ENCODE measurements around the gene LHPP.

LHPP gene

GRCh38 chr10:124446830-124447750 is 14.5 kb upstream of the LHPP start:
- ChIA-PET POLR2A (ENCODE audit: low non-redundant PET) (no interaction called here), CTCF (no interaction called here)
- H3K27ac ChIP-seq, result no peak overlapping the region
- no peak for DNase-seq (ENCODE audit: low spot score)
- TF ChIP-seq CTCF (conservative IDR thresholded peaks at IDR 0.05; ENCODE audit: low read depth), result no peak

- ChIA-PET CTCF (no interaction called here), POLR2A (ENCODE audit: low non-redundant PET) (no interaction called here)
- no peak overlapping the region for H3K27ac ChIP-seq
- DNase-seq (ENCODE audit: low spot score), result no peak
- TF ChIP-seq CTCF (conservative IDR thresholded peaks at IDR 0.05; ENCODE audit: low read depth), result no peak
These were observed 13.7 kb upstream of the LHPP start for GRCh38 chr10:124447751-124448466.

GRCh38 chr10:124448696-124449169 is 12.9 kb upstream of the LHPP start:
- no peak overlapping the region for H3K27ac ChIP-seq
- POLR2A ChIA-PET (ENCODE audit: low non-redundant PET), result interaction anchor here (0.6 kb wide), 1 partner anchor 447 kb away, joined by 6 read pairs; no protein-coding TSS in a partner anchor
- no peak for DNase-seq (ENCODE audit: low spot score)
- CTCF ChIA-PET, result interaction anchor here (0.7 kb wide), 1 partner anchor 11 kb away, joined by 4 read pairs; no protein-coding TSS in a partner anchor
- no peak for TF ChIP-seq CTCF (conservative IDR thresholded peaks at IDR 0.05; ENCODE audit: low read depth)

- ChIA-PET CTCF (interaction anchor here (0.7 to 1.7 kb wide), 3 partner anchors 10 to 54 kb away, joined by 3 to 4 read pairs (median 4); no protein-coding TSS in a partner anchor), POLR2A (ENCODE audit: low non-redundant PET) (interaction anchor here (0.6 kb wide), 1 partner anchor 447 kb away, joined by 6 read pairs; no protein-coding TSS in a partner anchor)
- no peak for TF ChIP-seq CTCF (conservative IDR thresholded peaks at IDR 0.05; ENCODE audit: low read depth)
- DNase-seq (ENCODE audit: low spot score), result peak; percentile 62
- H3K27ac ChIP-seq, result no peak overlapping the region
These were observed 12.2 kb upstream of the LHPP start for GRCh38 chr10:124449170-124450011.

GRCh38 chr10:124450012-124450782 is 11.4 kb upstream of the LHPP start, which contains the start of gene NKX1-2:
Gene NKX1-2 (minus strand): TSS chr10:124450035. CDS start chr10:124449943, 92 bp downstream.
- ChIA-PET CTCF (interaction anchor here (1.7 kb wide), 1 partner anchor 46 kb away, joined by 4 read pairs; no protein-coding TSS in a partner anchor), POLR2A (ENCODE audit: low non-redundant PET) (no interaction called here)
- no peak for TF ChIP-seq CTCF (conservative IDR thresholded peaks at IDR 0.05; ENCODE audit: low read depth)
- no peak for DNase-seq (ENCODE audit: low spot score)
- H3K27ac ChIP-seq, result no peak within 1 kb of the TSS

All from RWPE1 (cell line).